ENCODE results near the gene FXR2.

FXR2 gene

GRCh38 chr17:7561028-7561575, 53.6 kb downstream of the FXR2 start:
- in situ Hi-C loops (cut with HindIII; ENCODE audit: low sequenced_read_pairs): no loop called here
- peak; percentile 61 for DNase-seq (ENCODE audit: low read depth)
- TF ChIP-seq, protein P1, sequence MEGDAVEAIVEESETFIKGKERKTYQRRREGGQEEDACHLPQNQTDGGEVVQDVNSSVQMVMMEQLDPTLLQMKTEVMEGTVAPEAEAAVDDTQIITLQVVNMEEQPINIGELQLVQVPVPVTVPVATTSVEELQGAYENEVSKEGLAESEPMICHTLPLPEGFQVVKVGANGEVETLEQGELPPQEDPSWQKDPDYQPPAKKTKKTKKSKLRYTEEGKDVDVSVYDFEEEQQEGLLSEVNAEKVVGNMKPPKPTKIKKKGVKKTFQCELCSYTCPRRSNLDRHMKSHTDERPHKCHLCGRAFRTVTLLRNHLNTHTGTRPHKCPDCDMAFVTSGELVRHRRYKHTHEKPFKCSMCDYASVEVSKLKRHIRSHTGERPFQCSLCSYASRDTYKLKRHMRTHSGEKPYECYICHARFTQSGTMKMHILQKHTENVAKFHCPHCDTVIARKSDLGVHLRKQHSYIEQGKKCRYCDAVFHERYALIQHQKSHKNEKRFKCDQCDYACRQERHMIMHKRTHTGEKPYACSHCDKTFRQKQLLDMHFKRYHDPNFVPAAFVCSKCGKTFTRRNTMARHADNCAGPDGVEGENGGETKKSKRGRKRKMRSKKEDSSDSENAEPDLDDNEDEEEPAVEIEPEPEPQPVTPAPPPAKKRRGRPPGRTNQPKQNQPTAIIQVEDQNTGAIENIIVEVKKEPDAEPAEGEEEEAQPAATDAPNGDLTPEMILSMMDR (IDR thresholded peaks at IDR 0.05; ENCODE audit: low read depth, low read length, missing control alignments): peak; percentile 72
- H3K4me3 ChIP-seq (ENCODE audit: low read depth, low read length): peak overlapping the region; percentile 83

- in situ Hi-C loops (cut with HindIII; ENCODE audit: low sequenced_read_pairs): no loop called here
- DNase-seq (ENCODE audit: low read depth): no peak
Observed at GRCh38 chr17:7560172-7561027, 54.3 kb downstream of the FXR2 start.

DNA sequence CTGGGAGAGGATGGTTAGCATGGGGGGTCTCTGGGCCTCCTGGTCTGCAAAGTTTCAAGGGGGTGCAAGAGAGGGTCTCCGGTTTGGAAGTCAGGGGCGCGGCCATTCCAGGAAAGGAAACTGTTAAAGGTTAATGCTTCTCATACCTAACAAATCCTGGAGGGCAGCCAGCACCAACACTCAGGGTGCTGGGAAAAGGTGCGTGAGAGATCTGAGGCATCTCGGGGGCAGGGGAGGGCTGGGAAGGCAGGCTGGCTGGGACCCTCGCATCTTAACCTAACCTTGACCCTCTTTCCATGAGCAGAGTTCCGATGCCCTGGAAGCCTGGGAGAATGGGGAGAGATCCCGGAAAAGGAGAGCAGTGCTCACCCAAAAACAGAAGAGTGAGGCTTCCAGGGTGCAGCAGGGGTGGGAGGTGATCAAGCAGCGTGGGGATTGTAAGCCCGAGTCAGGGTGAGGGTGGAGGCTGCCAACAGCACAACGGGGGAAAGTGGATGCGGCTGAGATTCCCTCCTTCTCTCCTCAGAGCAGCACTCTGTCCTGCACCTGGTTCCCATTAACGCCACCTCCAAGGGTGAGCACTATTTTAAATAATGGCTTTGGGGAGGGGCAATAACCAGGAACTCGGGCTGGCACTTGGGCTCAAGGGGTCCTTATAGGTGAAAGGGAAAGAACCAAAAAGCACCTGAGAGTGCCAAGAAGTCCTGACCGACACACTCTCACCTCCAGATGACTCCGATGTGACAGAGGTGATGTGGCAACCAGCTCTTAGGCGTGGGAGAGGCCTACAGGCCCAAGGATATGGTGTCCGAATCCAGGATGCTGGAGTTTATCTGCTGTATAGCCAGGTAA, 55.2 kb downstream of the FXR2 start:
- in situ Hi-C loops (cut with HindIII; ENCODE audit: low sequenced_read_pairs): no loop called here
- TF ChIP-seq, protein P1 (IDR thresholded peaks at IDR 0.05; ENCODE audit: low read depth, low read length, missing control alignments): no peak
- no peak for DNase-seq (ENCODE audit: low read depth)
- H3K4me3 ChIP-seq (ENCODE audit: low read depth, low read length): no peak overlapping the region

More at GRCh38 chr17:7560172-7561027, 54.3 kb downstream of the FXR2 start:
- TF ChIP-seq, protein P1 (IDR thresholded peaks at IDR 0.05; ENCODE audit: low read depth, low read length, missing control alignments): peak; percentile 82
- peak overlapping the region; percentile 83 for H3K4me3 ChIP-seq (ENCODE audit: low read depth, low read length)

DNA sequence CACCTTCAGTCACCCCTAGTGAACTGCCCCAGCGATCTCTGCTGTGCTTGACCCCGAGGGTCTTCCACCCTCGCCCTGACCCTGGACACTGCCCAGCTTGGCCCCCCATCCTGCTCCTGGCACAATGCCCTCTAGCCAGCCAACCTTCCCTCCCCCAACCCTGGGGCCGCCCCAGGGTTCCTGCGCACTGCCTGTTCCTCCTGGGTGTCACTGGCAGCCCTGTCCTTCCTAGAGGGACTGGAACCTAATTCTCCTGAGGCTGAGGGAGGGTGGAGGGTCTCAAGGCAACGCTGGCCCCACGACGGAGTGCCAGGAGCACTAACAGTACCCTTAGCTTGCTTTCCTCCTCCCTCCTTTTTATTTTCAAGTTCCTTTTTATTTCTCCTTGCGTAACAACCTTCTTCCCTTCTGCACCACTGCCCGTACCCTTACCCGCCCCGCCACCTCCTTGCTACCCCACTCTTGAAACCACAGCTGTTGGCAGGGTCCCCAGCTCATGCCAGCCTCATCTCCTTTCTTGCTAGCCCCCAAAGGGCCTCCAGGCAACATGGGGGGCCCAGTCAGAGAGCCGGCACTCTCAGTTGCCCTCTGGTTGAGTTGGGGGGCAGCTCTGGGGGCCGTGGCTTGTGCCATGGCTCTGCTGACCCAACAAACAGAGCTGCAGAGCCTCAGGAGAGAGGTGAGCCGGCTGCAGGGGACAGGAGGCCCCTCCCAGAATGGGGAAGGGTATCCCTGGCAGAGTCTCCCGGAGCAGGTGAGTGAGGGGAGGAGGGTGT, 56.0 kb downstream of the FXR2 start, which contains the start of gene TNFSF13:
TNFSF13 (plus strand) TSS at position 207 of the 776 bp plus-strand sequence; CDS start at position 497, 290 bp downstream.
- TF ChIP-seq, protein P1 (IDR thresholded peaks at IDR 0.05; ENCODE audit: low read depth, low read length, missing control alignments): no peak
- no peak for DNase-seq (ENCODE audit: low read depth)
- in situ Hi-C loops (cut with HindIII; ENCODE audit: low sequenced_read_pairs): no loop called here
- no peak within 1 kb of the TSS for H3K4me3 ChIP-seq (ENCODE audit: low read depth, low read length)

GRCh38 chr17:7557775-7558543, 56.7 kb downstream of the FXR2 start:
- TF ChIP-seq, protein P1 (IDR thresholded peaks at IDR 0.05; ENCODE audit: low read depth, low read length, missing control alignments): no peak
- no peak overlapping the region for H3K4me3 ChIP-seq (ENCODE audit: low read depth, low read length)
- in situ Hi-C loops (cut with HindIII; ENCODE audit: low sequenced_read_pairs): no loop called here
- no peak for DNase-seq (ENCODE audit: low read depth)

Data from astrocyte of the cerebellum (primary cell).